SIG-M5 treated with dmso at 0.1 percent for 504 hours (cell line): ENCODE data around the gene SSR1.

ENCODE experiments used
- DNase-seq: peaks from one replicate; lab custom pipeline; 2025; ENCODE audit not compliant: unreplicated experiment; lab: John Stamatoyannopoulos, UW

The SSR1 gene

DNA sequence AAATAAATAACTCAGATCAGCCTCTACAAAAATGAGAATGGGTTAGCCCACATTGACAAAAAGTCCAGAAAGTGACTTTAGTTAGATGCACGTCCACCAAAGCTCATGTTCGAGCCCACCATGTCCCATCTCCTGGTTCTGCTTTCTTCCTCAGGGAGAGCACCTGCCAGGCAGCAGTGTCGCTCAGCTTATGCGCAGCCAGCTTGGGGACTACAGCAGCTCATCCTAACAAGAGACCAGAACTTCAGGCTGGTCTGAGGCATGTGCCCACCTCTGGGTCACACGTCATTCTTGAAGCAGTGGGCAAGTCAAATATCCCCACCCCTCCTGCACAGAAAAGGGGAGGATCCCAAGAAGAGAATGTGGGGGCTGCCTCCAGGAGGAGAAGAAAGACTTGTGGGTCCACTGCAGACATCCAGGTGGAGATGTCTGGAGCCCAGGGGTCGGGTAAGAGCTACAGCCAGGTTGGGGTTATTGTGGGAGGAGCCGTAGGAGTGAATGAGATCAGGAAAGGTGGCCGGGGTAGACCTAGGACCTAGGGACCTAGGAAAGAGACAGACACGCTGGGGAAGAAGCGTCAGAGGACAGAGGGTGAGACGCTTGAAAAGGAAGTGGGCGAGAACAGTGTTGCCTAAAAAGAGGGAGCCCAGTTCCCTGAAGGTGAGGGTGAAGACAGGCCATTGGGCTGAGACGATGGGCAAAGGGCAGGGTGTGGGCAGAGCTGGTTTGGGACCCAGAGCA lies 52.5 kb downstream of the SSR1 start:
- no peak for DNase-seq

DNA sequence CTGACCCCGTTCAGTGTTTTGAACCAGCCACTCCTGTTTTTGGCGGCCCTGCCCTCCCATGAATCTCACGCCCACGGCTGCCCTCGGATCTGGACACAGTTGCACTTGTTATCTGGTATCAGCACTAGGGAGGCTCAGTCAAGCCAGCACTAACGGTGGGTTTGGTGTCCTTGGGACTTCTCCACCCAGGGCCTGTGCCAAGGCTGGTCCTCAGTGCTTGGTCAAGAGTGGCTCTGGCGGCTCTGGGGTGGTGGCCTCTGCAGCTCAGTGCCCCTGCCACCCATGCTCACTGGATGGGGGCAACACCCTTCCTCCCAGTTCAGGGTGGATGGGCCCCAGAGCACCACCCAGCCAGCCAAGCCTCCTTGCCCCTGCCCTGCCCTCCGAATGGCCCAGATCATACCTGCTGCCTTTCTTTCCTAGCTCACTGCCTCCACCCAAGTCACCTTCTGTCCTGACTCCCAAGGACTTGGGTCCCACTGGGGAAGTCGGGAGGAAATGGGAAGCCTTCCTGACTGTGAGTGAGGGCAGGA lies 54.7 kb downstream of the SSR1 start:
- no peak for DNase-seq

DNA sequence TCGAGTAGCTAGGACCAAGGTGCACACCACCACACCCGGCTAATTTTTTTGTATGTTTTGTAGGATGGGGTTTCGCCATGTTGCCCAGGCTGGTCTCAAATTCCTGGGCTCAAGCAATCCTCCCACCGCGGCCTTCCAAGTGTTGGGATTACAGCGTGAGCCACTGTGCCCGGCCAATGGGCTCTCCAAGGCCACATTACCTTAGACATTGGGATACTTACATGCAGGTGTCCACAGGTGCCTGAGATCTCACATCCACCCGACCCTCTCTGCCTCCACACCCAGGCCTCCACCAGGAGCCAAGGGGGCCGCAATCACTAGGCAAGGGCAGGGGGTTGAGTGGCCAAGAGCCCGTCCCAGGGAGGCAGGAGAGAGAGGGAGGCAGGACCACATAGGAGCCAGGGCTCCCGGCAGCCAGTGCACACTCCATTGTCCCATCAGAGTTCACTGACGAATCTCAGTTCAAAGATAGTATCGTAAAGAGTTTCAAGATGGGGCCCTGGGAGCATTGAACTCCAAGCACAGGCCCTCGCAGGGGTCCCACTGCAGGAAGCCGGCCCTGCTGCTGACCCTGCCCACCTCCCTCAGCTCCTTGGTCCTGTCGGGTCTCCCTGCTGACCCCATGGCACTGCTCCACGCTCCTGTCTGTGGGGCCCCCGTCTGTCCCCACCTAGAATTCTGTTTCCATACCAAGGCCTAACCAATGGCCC lies 55.3 kb downstream of the SSR1 start:
- no peak for DNase-seq

DNA sequence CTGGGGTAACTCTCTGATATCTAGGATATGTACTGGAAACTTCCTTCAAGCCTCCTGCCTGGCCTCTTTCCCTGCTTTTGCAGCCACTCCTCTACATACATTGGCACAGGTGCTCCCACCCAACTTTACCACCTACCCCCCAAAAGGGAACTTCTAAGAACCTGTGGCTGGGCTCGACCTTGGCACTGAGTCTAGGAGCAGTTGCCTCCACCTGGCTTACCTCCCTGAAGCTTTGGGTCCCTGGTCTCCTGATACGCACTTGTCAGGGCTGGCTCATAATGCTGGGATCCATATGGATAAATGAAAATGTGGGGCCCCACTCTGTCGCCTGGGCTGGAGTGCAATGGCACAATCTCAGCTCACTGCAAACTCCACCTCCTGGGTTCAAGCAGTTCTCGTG lies 56.2 kb downstream of the SSR1 start:
- DNase-seq: no peak

DNA sequence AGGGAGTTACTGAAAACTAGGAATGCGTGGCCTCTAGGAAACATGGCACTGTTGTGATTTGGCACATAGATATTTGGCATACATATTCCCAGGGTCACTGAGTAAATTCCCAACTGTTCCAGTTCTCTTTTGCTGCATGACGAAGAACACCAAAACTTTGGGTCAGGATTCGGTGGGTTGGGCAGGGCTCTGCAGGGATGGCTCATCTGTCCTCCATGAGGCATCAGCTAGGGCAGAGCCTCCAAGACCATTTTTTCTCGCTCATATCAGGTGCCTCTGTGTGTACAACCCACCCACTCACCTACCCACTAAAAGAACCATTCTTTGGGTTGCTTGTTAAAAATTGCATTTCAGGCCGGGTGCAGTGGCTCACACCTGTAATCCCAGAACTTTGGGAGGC lies 57.1 kb downstream of the SSR1 start:
- no peak for DNase-seq

DNA sequence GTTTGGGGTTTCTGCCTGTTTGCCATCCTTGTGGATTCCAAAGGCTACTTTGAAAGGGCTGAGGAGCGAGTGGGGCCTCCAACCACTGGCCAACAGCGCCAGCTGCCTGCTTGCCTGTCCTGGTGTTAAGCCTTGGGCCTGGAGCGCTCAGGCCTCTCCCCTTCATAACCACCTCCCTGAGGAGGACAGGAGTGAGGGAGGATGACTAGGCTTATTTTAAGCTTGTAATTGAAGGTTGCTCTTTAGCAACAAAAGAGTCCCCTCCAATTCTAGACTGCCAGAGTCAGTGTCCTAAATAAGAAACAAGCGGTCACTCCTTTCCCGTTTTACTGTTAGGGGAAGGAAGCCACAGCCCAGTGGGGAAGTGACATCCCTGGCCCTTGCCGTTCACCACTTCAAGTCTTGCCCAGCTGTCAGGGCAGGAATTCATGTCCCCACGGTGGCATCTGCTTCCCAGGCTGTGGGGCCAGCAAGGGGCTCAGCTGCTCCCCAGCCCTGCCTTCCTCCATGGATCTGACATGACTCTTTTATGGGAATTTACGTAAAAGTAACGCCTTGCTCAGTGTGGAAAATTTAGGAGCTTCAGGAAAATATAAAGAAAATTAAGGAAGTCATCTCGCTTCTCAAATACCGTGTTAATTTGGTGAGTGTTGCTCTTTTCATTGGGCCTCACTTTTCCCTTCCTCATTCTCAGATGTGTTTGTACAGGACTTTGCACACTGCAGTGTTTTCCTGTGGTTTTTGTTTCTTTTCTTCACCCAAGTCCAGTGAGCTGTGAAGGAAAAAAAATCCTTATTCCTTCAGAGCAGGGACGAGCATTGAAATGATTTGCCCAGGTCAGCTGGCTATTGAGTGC lies 57.8 kb downstream of the SSR1 start:
- peak; percentile 84 for DNase-seq

DNA sequence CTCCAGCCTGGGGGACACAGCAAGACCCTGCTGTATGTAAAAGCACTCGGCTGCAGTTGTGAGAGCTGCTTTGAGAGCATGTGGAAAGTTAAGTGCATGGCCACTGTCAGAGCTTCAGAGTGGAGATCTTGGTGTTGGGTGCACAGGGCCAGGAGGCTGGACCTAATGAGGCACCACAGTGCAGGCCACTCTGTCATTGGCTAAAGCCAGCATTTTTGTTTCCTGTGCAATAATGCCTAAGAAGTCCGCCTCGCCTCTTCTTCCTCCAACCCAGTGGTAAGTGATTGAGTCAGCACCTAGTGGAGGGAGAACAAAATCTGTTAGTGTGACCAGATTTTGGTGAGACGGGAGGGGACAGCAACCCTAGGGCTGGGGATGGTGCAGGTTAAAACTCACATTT lies 60.6 kb downstream of the SSR1 start:
- no peak for DNase-seq

DNA sequence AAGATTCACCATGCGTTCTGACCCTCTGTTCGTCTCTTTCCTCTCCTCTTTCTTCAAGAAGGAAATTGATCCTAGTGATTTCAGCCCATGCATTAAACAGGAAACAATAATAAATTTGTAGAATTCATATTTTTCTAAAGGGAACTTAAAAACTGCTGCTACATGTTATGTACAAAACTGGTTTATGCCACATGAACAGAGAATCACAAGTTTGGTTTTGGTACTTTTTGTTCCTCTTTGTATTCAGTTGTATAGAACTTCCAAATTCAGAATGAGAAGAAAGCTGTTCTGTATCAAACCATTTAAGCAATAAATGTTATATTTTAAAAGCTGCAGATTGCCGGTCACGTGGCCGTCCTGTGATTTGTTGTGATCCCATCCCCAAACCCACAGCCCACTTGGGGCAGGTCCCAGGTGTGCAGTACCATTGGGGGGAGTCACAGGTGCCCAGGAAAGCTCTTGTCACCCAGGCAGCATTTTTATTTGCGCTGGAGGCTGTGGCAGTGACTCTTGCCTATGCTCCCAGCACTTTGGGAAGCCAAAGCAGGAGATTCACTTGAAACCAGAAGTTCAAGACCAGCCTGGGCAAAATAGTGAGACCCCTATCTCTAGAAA lies 61.2 kb downstream of the SSR1 start:
- DNase-seq: no peak

DNA sequence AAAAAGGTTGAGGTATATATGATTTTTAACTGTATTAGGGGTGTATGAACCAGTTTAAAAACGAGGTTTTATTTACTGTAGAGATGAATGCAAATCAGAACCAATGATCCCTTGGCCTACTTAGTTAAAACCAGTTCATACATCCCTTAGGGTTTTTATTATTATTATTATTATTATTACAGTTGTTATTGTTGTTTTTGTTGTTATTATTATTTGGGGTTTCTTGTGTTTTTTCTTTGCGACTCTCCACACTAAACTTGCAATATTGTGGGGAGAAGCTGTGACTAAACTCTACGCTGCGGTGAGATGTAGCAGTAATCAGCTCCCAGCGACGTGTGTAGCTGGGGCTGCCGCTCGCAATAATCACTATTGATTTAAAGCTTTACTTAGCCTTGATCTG lies 62.2 kb downstream of the SSR1 start:
- no peak for DNase-seq

DNA sequence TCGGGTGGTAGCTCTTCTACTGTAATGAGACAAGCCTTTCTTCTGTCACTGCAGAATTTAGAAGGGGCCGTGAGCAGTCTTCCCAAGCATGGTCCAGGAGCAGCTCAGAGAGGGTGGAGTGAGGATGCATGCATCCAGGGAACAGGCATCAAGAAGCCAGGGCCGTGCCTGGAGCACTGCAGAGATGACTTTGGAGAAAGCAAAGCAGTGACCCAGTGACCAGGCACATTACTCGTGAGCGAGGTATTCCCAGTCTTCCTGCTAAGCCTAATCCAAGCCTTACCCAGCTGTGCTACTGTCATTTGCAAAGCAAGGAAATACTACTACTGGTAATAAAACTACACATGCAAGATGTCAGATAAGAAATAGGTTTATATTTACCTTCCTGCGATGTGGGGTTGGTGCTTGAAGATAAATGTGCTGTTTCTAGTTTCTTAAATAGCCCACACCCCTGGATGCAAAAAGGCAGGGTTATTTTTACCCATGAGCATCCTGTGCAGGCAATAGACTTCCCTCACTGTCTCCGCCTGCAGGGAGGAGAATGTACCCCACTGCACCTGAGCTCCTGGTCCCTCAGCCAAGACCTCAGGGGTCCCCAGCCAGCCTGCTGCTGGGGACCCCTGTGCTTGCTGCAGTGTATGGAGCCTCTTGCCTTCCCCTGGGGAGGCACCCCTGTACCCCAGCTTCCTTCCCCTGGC lies 62.9 kb downstream of the SSR1 start:
- no peak for DNase-seq

DNA sequence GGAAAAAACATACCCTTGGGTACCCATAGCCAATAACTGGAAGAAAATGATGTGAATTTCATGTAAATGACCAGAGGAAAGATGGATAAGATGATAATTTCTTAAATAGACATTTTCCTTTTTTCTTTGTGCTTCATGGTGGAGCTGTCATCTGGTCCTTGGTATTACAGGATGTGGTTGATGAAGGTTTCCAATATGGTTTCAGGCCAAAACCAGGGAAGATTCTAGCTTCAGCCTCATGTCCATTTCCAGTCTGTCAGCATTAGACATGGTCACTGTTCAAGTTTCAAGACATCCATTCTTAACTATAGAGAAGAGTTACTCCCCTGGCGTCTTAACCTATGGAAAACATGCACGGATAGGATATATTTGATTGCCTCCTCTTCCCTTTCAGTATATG lies 63.6 kb downstream of the SSR1 start:
- DNase-seq: no peak

DNA sequence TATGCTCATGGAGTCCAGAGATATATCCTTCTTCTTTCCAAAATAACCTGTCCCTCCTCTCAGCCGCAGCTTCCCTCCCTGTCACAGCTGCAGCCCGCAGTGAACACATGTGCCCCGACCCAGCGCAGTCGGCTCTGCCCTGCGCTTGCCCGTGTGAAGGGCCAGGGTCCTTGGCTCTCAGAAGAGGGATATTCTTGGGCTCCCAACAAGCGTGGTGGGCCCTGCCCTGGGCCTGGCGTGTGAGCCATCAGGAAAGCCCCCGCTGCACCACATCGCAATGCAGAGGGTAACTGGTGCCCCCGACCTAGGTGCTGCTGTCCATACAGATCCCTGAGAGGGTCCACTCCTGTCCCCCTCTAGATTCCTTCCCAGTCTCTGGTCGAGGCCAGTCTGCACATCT lies 65.2 kb downstream of the SSR1 start:
- DNase-seq: no peak

DNA sequence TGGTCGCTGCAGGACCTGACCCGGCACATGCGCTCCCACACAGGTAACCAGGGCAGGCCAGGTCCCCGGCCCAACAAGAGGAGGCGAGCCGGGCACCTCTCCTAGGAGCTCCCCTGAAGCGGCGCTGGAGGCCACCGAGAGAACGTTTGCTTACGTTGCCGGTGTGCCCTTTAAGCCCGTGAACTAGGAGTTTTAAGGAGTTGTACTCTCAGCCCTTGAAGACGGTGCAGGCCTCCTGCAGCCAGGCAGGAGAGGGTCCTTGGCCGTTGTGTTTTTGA lies 65.9 kb downstream of the SSR1 start:
- DNase-seq: no peak

DNA sequence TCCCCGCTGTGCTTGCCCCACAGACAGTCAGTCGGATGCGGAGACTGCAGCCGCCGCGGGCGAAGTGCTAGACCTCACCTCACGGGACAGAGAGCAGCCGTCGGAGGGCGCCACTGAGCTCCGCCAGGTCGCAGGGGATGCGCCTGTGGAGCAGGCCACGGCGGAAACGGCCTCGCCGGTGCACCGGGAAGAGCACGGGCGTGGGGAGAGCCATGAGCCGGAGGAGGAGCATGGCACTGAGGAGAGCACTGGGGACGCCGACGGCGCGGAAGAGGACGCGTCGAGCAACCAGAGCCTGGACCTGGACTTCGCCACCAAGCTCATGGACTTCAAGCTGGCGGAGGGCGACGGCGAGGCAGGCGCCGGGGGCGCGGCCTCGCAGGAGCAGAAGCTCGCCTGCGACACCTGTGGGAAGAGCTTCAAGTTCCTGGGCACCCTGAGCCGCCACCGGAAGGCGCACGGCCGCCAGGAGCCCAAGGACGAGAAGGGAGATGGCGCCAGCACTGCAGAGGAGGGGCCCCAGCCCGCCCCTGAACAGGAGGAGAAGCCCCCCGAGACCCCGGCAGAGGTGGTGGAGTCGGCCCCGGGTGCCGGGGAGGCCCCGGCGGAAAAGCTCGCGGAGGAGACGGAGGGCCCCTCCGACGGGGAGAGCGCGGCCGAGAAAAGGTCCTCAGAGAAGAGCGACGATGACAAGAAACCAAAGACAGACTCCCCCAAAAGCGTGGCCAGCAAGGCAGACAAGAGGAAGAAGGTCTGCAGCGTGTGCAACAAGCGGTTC lies 66.4 kb downstream of the SSR1 start:
- DNase-seq: no peak

DNA sequence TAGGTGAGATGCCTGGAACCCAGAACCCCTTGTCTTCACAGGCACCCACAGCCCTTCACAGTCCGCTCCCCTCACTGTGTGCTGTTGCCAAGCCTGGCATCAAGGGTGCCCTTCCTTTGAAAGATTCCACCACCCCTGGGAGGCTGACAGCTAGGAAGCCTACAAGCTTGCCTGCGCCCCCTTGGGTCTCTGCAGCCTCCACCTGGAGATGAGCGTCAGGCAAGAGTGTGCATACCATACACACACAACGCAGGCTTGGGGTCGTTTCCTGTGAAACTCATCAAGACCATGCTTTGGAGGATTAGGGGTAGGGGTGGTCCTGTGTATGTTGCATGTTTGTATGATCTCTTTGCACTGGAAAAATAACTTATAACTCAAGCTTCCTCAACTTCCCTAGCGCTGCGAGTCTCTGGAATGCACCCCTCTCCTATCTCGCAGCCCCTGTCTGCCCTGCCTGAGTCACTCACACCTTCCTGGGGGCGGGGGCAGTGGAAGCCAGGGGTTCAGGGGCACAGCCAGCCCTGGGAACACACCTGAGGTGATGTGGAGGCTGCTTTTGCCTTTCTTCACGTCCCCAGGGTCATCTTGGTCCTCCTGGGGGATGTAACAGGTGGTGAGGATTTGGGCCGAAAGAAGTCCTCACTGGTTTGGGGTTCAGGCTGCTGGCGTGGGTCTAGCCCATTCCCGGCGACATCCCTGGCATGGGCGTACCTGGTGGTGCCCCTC lies 67.2 kb downstream of the SSR1 start:
- no peak for DNase-seq

DNA sequence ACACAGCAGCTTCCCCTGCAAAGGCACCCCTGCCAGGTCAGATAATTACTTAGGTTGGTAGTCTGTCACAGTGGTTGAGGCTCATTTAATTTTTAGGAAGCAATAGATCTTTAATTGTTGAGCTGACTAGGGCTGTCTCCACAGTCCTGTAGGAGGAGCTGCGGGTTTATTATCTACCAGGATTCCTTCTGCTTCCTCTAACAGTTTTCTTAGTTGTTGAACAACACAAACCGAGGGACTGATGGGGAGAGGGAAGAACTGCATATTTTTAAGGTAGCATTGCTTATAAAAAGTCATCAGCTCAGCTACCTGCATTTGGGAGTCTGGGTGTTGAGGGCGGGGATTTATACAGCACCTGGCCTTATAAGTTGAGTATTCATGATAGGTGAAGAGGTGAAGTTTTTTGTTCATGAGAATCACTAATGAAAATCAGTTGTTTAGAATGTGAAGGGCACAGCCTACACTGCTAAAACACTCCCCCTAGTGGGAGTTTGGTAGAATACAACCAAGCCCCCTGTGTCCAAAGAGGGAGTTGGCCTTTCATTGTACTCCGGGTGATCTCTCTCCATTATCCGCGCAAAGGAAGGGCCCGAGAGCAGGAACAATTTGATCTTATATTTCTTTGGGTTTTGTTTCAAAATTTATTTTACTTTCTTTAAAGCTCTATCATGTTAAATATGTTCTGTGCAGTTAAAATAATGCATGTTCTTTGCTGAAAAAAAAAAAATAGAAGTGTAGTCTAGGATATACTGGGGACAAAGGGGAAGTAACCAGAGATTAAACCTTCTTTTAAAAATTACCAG lies 69.6 kb downstream of the SSR1 start:
- DNase-seq: peak; percentile 63

DNA sequence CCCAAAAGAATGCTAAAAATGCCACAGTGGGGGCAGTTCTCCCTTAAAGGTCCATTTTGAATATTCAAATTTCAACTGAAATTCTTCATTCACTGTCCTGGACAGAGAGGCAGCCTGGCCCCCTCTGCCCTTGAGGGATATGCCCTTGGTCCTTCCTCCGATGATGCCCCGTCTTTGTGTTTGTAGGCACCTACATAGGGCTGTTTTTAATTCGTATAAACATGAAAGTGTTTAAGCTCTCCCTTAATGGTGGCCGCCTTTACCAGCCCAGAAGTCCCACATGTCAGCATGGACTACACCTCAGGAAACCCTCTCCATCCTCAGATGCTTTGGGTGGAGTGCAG lies 70.2 kb downstream of the SSR1 start:
- DNase-seq: no peak

DNA sequence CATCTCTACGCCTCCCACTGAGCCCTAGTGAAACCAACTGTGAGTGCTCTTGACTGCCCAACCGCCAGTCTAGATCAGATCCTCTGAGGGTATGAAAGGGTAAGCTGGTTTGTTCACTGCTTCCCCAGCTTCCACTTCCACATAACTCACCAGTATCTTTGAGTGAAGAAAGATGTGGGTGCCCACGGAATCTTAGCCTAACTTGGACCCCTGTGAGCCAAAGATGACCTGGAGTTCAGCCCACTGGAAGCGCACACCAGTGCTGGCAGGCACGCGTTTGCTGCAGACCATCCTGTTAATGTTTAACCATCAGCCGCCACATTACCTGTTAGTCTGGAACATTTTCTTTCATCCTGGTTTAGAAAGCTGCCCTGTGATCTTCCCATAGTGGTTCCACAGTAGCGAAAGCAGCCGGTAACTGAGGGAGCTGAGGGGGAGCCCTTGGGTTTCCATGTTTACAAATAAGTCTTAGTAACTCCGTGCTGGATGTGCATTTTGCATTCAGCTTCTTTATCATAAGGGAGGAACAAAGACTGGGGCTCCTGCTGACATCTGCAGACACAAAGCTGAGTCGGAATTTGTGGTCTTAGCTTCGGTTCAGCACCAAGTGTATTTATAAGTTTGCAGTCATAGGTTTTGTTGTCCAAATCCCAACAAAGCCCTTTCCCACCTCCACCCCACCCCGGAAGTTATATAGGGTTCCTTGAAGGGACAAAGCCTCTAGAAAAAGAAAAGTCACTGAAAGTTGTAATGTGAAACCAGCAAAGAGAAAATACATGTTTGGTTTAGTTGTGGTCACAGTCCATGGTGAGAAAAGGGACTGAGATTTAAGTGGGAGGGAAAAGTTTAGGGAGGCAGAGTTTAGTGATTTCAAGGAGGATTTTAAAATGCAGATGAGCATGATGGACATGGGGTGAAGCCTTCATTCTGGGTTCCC lies 71.0 kb downstream of the SSR1 start:
- no peak for DNase-seq
